OCI-LY7 (cell line): ENCODE measurements around the gene BCAR3. TPM values are rescaled to one million over a fixed set of nuclear protein-coding genes. Genes with fewer than 3 reads are reported as not detected.

ENCODE experiments used
- BruUV-seq: library from RNA; stranded (reverse); fragments of 400-500 nt; replicated peaks from 2 replicates; lab custom pipeline; 2021; lab: Mats Ljungman, UMichigan
- CTCF ChIA-PET: fragments of 300-600 bp; sonication (Branson Sonifier 250); formaldehyde crosslinking; loops from one replicate; lab custom pipeline; 2022; ENCODE audit warnings: antibody characterized with exemption; ENCODE audit not compliant: unreplicated experiment; lab: Charles Lee
- POLR2A ChIA-PET: fragments of 300-600 bp; sonication (Branson Sonifier 250); formaldehyde crosslinking; loops from one replicate; lab custom pipeline; 2022; ENCODE audit warnings: antibody characterized with exemption; lab: Charles Lee
- DNase-seq: peaks from one replicate; pipeline ENCODE4 v3.0.0-alpha.2; 2015; ENCODE audit warnings: low spot score
- H2AFZ ChIP-seq: fragments of 200-600 bp; sonication (generic), shearing (Covaris generic); 2 replicates; pipeline ENCODE4 v1.6.1; 2014; ENCODE audit warnings: mild to moderate bottlenecking, antibody characterized with exemption, low read length, moderate library complexity
- H3K27ac ChIP-seq: fragments of 200-600 bp; sonication (generic); 2 replicates; pipeline ENCODE4 v1.5.1; 2014; ENCODE audit warnings: mixed run types, low read depth, mild to moderate bottlenecking, moderate library complexity, low read length, inconsistent platforms; ENCODE audit not compliant: poor library complexity, severe bottlenecking
- H3K36me3 ChIP-seq: fragments of 200-600 bp; sonication (generic); 2 replicates; pipeline ENCODE4 v1.6.1; 2014; ENCODE audit warnings: mild to moderate bottlenecking, antibody characterized with exemption, low read length, moderate library complexity, mixed read lengths; ENCODE audit not compliant: insufficient read depth
- H3K4me1 ChIP-seq: fragments of 200-600 bp; sonication (generic); 2 replicates; pipeline ENCODE4 v1.5.1; 2014; ENCODE audit warnings: mild to moderate bottlenecking, low read length; ENCODE audit not compliant: insufficient read depth, poor library complexity, severe bottlenecking
- H3K4me2 ChIP-seq: fragments of 200-600 bp; sonication (generic); 2 replicates; pipeline ENCODE4 v1.6.1; 2014; ENCODE audit warnings: mild to moderate bottlenecking, low read length
- H3K4me3 ChIP-seq: fragments of 200-600 bp; sonication (generic); 2 replicates; pipeline ENCODE4 v1.5.1; 2014; ENCODE audit warnings: mild to moderate bottlenecking, low read depth, low read length; ENCODE audit not compliant: poor library complexity, severe bottlenecking
- H3K79me2 ChIP-seq: fragments of 200-600 bp; sonication (generic); 2 replicates; pipeline ENCODE4 v1.6.1; 2016; ENCODE audit warnings: low read depth, mild to moderate bottlenecking, low read length, moderate library complexity, mixed read lengths; ENCODE audit not compliant: insufficient read depth
- H3K9me2 ChIP-seq: fragments of 200-600 bp; sonication (generic); 2 replicates; pipeline ENCODE4 v1.6.1; 2016; ENCODE audit warnings: mild to moderate bottlenecking, low read length, mixed read lengths; ENCODE audit not compliant: insufficient read depth
- H3K9me3 ChIP-seq: fragments of 200-600 bp; sonication (generic); 2 replicates; pipeline ENCODE4 v1.6.1; 2014; ENCODE audit warnings: mild to moderate bottlenecking, mixed run types, low read length, mixed read lengths
- H4K20me1 ChIP-seq: fragments of 200-600 bp; sonication (generic); 2 replicates; pipeline ENCODE4 v1.6.1; 2014; ENCODE audit warnings: mild to moderate bottlenecking, antibody characterized with exemption, low read length, moderate library complexity, mixed read lengths; ENCODE audit not compliant: insufficient read depth
- EZH2phosphoT487 ChIP-seq: fragments of 200-600 bp; sonication (generic); IDR thresholded peaks from 2 replicates; pipeline ENCODE4 v1.6.1; 2018; ENCODE audit warnings: low read depth, borderline replicate concordance, mild to moderate bottlenecking, mixed run types, antibody characterized with exemption, low read length, moderate library complexity, mixed read lengths
- intact Hi-C: fragments of 100-400 bp; cut with micrococcal nuclease; formaldehyde crosslinking; loops from one replicate; pipeline ENCODE4 v1.10.0; 2022; ENCODE audit not compliant: unreplicated experiment
- total RNA-seq, 2 experiments: library from RNA; depleted of rRNA in 1 of 2; stranded (reverse); fragments of >200 nt in 1 of 2; shearing (Covaris generic) in 1 of 2; gene quantifications; 2 replicates each; pipeline ENCODE4 v1.2.3, GENCODE V29; 2014 to 2022
- TF ChIP-seq, protein P1 (sequence below): fragments of 200-600 bp; sonication (generic); conservative IDR thresholded peaks from 2 replicates; pipeline ENCODE4 v1.5.1; 2014; ENCODE audit warnings: mild to moderate bottlenecking, antibody characterized with exemption, low read length, moderate library complexity, mixed read lengths

Gene BCAR3
- total RNA-seq, 2 experiments from 2014 or later, result 16.3 to 24.2 TPM

DNA sequence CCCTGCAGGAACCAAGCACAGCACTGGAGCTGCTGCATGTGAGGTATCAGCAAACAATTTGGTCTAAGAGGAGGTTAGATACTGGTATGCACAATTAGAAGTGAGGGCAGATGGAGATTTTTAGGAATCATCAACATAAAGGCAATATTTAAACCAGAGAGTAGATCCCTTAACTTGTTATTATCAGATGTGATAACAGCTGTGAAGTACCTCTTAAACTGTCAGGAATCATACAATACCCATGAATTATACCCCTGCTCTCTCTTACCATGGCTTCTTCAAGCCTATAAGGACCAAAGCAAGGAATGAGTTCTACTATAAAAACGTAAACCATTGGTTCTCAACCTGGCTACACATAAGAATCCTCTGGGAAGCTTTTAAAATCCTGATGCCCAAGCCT lies 3.9 kb downstream of the BCAR3 start:
- DNase-seq, result no peak
- TF ChIP-seq EZH2phosphoT487, result no peak
- TF ChIP-seq, protein P1, sequence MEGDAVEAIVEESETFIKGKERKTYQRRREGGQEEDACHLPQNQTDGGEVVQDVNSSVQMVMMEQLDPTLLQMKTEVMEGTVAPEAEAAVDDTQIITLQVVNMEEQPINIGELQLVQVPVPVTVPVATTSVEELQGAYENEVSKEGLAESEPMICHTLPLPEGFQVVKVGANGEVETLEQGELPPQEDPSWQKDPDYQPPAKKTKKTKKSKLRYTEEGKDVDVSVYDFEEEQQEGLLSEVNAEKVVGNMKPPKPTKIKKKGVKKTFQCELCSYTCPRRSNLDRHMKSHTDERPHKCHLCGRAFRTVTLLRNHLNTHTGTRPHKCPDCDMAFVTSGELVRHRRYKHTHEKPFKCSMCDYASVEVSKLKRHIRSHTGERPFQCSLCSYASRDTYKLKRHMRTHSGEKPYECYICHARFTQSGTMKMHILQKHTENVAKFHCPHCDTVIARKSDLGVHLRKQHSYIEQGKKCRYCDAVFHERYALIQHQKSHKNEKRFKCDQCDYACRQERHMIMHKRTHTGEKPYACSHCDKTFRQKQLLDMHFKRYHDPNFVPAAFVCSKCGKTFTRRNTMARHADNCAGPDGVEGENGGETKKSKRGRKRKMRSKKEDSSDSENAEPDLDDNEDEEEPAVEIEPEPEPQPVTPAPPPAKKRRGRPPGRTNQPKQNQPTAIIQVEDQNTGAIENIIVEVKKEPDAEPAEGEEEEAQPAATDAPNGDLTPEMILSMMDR, result no peak
- H3K4me1 ChIP-seq, result peaks cover 24% of the 10 kb centered on the region
- no peaks in the 10 kb centered on the region for H3K9me2 ChIP-seq
- POLR2A ChIA-PET, result interaction anchor here (1.1 to 17.2 kb wide), 4 partner anchors 9 to 30 kb away, joined by 3 to 497 read pairs (median 13); no protein-coding TSS in a partner anchor
- H3K27ac ChIP-seq, result no peak overlapping the region
- H3K4me3 ChIP-seq, result no peak overlapping the region
- no peak overlapping the region for H3K4me2 ChIP-seq
- H3K79me2 ChIP-seq, result peaks cover 52% of the 10 kb centered on the region
- no peak overlapping the region for H2AFZ ChIP-seq
- intact Hi-C loops, result no loop called here
- H3K36me3 ChIP-seq, result peaks cover 48% of the 10 kb centered on the region
- BruUV-seq, result no TSS peak
- CTCF ChIA-PET, result no interaction called here
- H4K20me1 ChIP-seq, result no peaks in the 10 kb centered on the region
- no peaks in the 10 kb centered on the region for H3K9me3 ChIP-seq

DNA sequence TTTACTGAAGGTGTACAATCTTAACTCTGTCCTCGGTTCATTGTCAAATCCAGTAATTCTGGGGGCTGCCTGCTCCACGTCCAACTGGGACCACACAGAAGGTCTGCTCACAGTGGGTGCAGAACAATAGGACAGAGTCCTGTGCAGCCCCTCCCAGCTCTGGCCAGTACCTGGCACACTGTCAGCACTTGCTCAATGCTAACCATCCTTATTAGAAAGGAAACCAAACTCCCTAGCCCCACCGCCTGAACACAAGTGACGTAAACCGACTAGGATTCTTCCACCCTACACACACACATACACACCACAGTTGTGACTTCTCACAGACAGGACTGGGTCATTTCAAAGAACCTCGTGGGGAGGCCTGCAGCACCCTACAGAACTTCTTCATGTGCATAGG lies 5.2 kb downstream of the BCAR3 start:
- no peak overlapping the region for H3K27ac ChIP-seq
- TF ChIP-seq, protein P1, result no peak
- no peak for TF ChIP-seq EZH2phosphoT487
- no peak overlapping the region for H3K4me2 ChIP-seq
- ChIA-PET POLR2A (interaction anchor here (1.1 kb wide), 1 partner anchor 9 kb away, joined by 6 read pairs; no protein-coding TSS in a partner anchor), CTCF (no interaction called here)
- no peak for DNase-seq
- H4K20me1 ChIP-seq, result no peaks in the 10 kb centered on the region
- H3K9me3 ChIP-seq, result no peaks in the 10 kb centered on the region
- no peaks in the 10 kb centered on the region for H3K9me2 ChIP-seq
- peaks cover 61% of the 10 kb centered on the region for H3K36me3 ChIP-seq
- H3K79me2 ChIP-seq, result peaks cover 52% of the 10 kb centered on the region
- intact Hi-C loops, result no loop called here
- peaks cover 16% of the 10 kb centered on the region for H3K4me1 ChIP-seq
- BruUV-seq, result no TSS peak
- no peak overlapping the region for H2AFZ ChIP-seq
- no peak overlapping the region for H3K4me3 ChIP-seq

GRCh38 chr1:93675931-93676330 lies 5.7 kb downstream of the BCAR3 start:
- H3K36me3 ChIP-seq, result peaks cover 65% of the 10 kb centered on the region
- no peak for TF ChIP-seq EZH2phosphoT487
- TF ChIP-seq, protein P1, result no peak
- H3K27ac ChIP-seq, result no peak overlapping the region
- ChIA-PET CTCF (no interaction called here), POLR2A (interaction anchor here (0.6 to 1.1 kb wide), 6 partner anchors 10 to 365 kb away, joined by 3 to 8 read pairs (median 4); no protein-coding TSS in a partner anchor)
- no peak overlapping the region for H2AFZ ChIP-seq
- H3K4me3 ChIP-seq, result no peak overlapping the region
- peaks cover 52% of the 10 kb centered on the region for H3K79me2 ChIP-seq
- intact Hi-C loops, result no loop called here
- H4K20me1 ChIP-seq, result no peaks in the 10 kb centered on the region
- no TSS peak for BruUV-seq
- no peak for DNase-seq
- H3K4me1 ChIP-seq, result peaks cover 16% of the 10 kb centered on the region
- no peaks in the 10 kb centered on the region for H3K9me2 ChIP-seq
- H3K4me2 ChIP-seq, result no peak overlapping the region
- no peaks in the 10 kb centered on the region for H3K9me3 ChIP-seq
